Measurements from ENCODE around the gene ACSM4.

Gene ACSM4

DNA sequence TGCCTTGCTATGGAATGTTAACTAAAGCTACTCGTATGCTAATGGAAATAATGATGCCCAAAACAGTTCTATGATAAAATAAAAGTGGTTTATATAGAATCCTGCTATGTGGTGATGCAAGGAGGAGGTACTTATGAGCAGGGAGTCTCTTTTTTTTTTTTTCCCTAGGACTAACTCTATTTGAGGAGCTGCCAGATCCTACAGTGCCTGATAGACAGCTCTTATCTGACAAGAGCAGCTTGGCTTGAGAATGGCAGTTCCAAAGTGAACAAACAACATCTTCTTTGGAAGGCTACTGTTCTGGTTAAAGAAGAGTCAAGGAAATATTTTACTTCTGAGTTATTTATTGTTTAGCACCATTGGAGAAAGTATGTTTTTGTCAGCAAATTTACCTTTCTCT lies 10.2 kb upstream of the ACSM4 start:
- Histone ChIP-seq H3K36me3 (ENCODE audit: control insufficient read depth in 2 of 2, insufficient read depth in 2 of 2, low read length in 2 of 2) (no peaks in the 10 kb centered on the region), H3K4me3 (ENCODE audit: low read length in 2 of 2) (no peak overlapping the region), H3K9ac (ENCODE audit: low read length in 2 of 2) (no peak overlapping the region), H3K27me3 (ENCODE audit: control insufficient read depth in 1 of 2, insufficient read depth in 2 of 2, low read length in 2 of 2) (no peaks in the 10 kb centered on the region), H3K9me3 (ENCODE audit: control insufficient read depth in 2 of 2, low read length in 2 of 2) (no peaks in the 10 kb centered on the region), H3K4me1 (ENCODE audit: control insufficient read depth, insufficient read depth, low read length) (no peaks in the 10 kb centered on the region), H3K27ac (ENCODE audit: low read length) (no peak overlapping the region)

DNA sequence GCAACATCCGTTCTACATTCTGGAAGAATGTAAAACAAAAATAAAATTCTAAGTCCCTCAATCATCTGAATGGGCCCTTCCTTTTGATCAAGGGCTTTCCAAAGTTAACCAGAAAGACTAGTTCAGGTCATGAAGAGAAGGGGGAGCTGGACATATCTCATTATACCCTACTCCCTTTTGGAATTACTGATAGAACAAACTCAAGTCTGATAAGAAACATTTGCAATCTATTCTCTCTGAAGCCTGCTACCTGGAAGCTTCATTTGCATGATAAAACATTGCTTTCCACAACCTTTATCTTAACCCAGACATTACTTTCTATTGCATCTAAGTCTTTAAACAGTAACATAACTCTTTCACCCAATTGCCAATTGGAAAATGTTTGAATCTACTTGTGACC lies 8.3 kb upstream of the ACSM4 start:
- H3K27ac ChIP-seq (ENCODE audit: low read length): no peak overlapping the region

DNA sequence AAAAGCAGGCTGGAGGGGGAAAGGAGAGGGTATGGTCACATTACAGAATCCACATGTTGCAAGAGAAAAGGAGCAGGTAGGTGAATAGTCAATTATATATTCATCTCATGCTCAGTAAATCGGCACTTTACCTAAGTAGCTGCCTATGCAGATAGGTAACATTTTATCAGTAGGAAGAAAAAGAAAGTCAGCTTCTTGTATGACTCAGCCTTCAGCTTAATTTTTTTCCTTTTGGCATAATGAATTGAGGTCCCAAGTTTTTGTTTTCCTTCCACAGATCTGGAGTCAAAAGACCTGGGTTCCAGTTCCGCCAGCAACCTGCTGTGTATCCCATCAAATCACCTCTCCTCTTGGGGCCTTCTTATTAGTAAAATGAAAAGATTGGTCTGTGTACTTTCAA lies 6.0 kb upstream of the ACSM4 start:
- Histone ChIP-seq H3K9ac (ENCODE audit: low read length in 2 of 2) (no peak overlapping the region), H3K27ac (ENCODE audit: low read length) (no peak overlapping the region)

More for the DNA sequence above, 8.3 kb upstream of the ACSM4 start:
- H3K4me3 ChIP-seq (ENCODE audit: low read length in 2 of 2): no peak overlapping the region
- no peaks in the 10 kb centered on the region for H3K9me3 ChIP-seq (ENCODE audit: control insufficient read depth in 2 of 2, low read length in 2 of 2)
- H3K36me3 ChIP-seq (ENCODE audit: control insufficient read depth in 2 of 2, insufficient read depth in 2 of 2, low read length in 2 of 2): no peaks in the 10 kb centered on the region
- H3K9ac ChIP-seq (ENCODE audit: low read length in 2 of 2): no peak overlapping the region
- H3K27me3 ChIP-seq (ENCODE audit: control insufficient read depth in 1 of 2, insufficient read depth in 2 of 2, low read length in 2 of 2): no peaks in the 10 kb centered on the region
- H3K4me1 ChIP-seq (ENCODE audit: control insufficient read depth, insufficient read depth, low read length): no peaks in the 10 kb centered on the region

DNA sequence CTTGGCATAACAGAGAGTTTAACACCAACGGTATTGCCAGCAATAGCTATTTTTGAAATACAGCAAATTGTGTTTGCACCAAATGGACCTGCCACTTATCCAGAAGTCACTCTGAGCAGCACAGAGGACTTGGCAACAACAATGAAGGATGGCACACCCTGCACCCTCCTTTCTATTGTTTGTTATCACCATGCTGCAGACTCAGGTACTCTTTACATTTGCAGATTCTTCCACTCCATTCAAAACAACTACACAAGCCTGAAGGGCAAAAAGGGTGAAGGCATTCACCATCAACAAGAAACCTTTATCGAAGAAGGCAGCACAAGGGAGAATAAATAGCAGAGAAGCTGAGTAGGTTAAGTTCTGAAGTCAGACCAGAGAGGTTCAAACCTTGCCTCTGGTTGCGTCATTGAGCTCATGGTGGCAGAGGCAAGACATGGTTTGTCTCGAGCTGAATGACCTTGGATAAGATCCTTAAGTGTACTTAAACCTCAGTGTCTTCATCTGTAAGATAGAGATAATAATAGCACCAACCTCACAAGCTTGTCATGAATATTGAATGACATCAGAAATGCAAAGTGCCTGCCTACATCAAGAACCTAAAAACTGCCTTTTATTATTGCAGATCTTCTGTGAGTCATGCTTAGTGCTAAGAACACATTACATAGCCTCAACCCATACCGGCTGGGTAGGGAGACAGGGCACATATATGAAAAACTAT lies 1.4 kb upstream of the ACSM4 start:
- Histone ChIP-seq H3K27ac (ENCODE audit: low read length) (no peak overlapping the region), H3K9ac (ENCODE audit: low read length in 2 of 2) (no peak overlapping the region), H3K9me3 (ENCODE audit: control insufficient read depth in 2 of 2, low read length in 2 of 2) (peaks cover 0 to 3% of the 10 kb centered on the region in 2 donors), H3K4me1 (ENCODE audit: control insufficient read depth, insufficient read depth, low read length) (no peaks in the 10 kb centered on the region), H3K36me3 (ENCODE audit: control insufficient read depth in 2 of 2, insufficient read depth in 2 of 2, low read length in 2 of 2) (no peaks in the 10 kb centered on the region), H3K4me3 (ENCODE audit: low read length in 2 of 2) (no peak overlapping the region), H3K27me3 (ENCODE audit: control insufficient read depth in 1 of 2, insufficient read depth in 2 of 2, low read length in 2 of 2) (no peaks in the 10 kb centered on the region)

More for the DNA sequence above, 6.0 kb upstream of the ACSM4 start:
- no peaks in the 10 kb centered on the region for H3K4me1 ChIP-seq (ENCODE audit: control insufficient read depth, insufficient read depth, low read length)
- no peaks in the 10 kb centered on the region for H3K36me3 ChIP-seq (ENCODE audit: control insufficient read depth in 2 of 2, insufficient read depth in 2 of 2, low read length in 2 of 2)
- no peak overlapping the region for H3K4me3 ChIP-seq (ENCODE audit: low read length in 2 of 2)
- no peaks in the 10 kb centered on the region for H3K27me3 ChIP-seq (ENCODE audit: control insufficient read depth in 1 of 2, insufficient read depth in 2 of 2, low read length in 2 of 2)
- peaks cover 0 to 3% of the 10 kb centered on the region in 2 donors for H3K9me3 ChIP-seq (ENCODE audit: control insufficient read depth in 2 of 2, low read length in 2 of 2)

DNA sequence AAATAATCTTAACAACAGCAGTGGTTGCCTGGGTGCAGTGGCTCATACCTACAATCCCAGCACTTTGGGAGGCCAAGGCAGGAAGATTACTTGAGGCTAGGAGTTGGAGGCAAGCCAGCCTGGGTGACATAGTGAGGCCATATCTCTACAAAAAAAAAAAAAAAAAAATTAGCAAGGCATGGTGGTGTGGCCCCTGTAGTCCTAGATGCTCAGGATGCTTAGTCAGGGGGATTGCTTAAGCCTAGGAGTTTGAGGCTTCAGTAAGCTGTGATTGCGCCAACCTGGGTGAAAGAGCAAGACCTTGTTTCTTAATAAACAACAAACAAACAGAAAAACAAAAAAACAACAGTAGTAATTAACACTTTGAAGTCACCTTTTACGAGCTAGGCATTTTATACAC lies 642 bp upstream of the ACSM4 start:
- no peaks in the 10 kb centered on the region for H3K4me1 ChIP-seq (ENCODE audit: control insufficient read depth, insufficient read depth, low read length)
- H3K27me3 ChIP-seq (ENCODE audit: control insufficient read depth in 1 of 2, insufficient read depth in 2 of 2, low read length in 2 of 2): no peaks in the 10 kb centered on the region
- H3K9me3 ChIP-seq (ENCODE audit: control insufficient read depth in 2 of 2, low read length in 2 of 2): peaks cover 0 to 3% of the 10 kb centered on the region in 2 donors
- H3K27ac ChIP-seq (ENCODE audit: low read length): no peak overlapping the region
- H3K36me3 ChIP-seq (ENCODE audit: control insufficient read depth in 2 of 2, insufficient read depth in 2 of 2, low read length in 2 of 2): no peaks in the 10 kb centered on the region
- no peak overlapping the region for H3K9ac ChIP-seq (ENCODE audit: low read length in 2 of 2)
- no peak overlapping the region for H3K4me3 ChIP-seq (ENCODE audit: low read length in 2 of 2)

DNA sequence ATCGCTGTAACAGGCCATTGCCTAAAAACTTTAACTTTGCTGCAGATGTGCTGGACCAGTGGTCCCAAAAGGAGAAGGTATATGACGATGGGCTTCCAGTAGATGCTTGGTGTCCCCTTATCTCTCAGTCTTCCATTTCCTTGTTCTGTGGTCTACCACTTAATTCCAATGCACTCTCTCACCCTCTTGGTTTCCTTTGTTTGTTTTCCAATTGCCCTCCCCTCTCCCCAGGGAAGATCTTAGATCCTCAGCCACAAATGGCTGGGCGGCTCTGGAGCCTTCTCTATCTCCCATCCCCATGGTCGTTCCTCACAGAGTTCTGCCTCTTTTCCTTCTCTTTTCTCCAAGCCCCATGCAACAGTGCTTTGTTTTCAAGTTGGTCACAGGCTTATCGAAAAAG lies 584 bp downstream of the ACSM4 start:
- Histone ChIP-seq H3K27me3 (ENCODE audit: control insufficient read depth in 1 of 2, insufficient read depth in 2 of 2, low read length in 2 of 2) (no peaks in the 10 kb centered on the region), H3K9me3 (ENCODE audit: control insufficient read depth in 2 of 2, low read length in 2 of 2) (peaks cover 0 to 3% of the 10 kb centered on the region in 2 donors), H3K27ac (ENCODE audit: low read length) (no peak overlapping the region), H3K4me3 (ENCODE audit: low read length in 2 of 2) (no peak overlapping the region), H3K9ac (ENCODE audit: low read length in 2 of 2) (no peak overlapping the region), H3K4me1 (ENCODE audit: control insufficient read depth, insufficient read depth, low read length) (no peaks in the 10 kb centered on the region), H3K36me3 (ENCODE audit: control insufficient read depth in 2 of 2, insufficient read depth in 2 of 2, low read length in 2 of 2) (no peaks in the 10 kb centered on the region)

DNA sequence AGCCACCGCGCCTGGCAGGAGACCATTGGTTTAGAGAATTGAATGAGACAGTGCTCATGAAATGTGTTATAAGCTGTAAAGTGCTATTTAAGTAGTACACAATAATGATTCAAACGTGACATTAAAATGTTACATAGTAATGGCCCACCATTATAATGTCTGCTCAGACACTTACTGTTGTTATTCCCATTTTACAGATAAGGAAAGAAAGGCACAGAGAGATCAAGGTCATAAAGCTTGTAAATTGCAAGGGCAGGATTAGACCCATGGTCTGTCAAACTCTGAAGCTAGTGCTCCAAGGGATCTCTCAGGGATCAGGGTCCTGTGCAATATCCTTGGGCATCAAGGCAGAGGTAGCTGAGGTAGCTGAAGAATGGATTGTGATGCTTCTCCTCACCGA lies 6.2 kb downstream of the ACSM4 start:
- Histone ChIP-seq H3K4me1 (ENCODE audit: control insufficient read depth, insufficient read depth, low read length) (no peaks in the 10 kb centered on the region), H3K9ac (ENCODE audit: low read length in 2 of 2) (no peak overlapping the region), H3K36me3 (ENCODE audit: control insufficient read depth in 2 of 2, insufficient read depth in 2 of 2, low read length in 2 of 2) (no peaks in the 10 kb centered on the region), H3K27me3 (ENCODE audit: control insufficient read depth in 1 of 2, insufficient read depth in 2 of 2, low read length in 2 of 2) (no peaks in the 10 kb centered on the region), H3K27ac (ENCODE audit: low read length) (no peak overlapping the region), H3K4me3 (ENCODE audit: low read length in 2 of 2) (no peak overlapping the region), H3K9me3 (ENCODE audit: control insufficient read depth in 2 of 2, low read length in 2 of 2) (peaks cover 0 to 3% of the 10 kb centered on the region in 2 donors)

DNA sequence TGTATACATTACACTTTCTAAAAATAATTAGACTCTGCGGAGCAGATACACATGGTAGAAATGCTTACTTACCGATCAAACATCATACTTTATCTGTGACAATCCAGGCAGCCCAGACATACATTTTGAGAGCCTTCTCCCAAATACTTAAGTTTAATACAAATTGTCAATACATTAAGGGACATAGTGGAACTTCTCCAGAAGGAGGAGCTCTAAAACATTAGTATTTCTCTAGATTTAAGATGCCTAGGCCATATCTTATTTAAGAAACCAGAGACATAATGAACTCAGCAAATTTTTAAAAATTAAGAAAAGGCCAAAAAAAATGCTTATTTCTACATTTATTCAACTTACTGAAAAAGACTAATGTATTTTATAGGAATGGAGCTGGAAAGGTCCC lies 16.1 kb downstream of the ACSM4 start:
- H3K9me3 ChIP-seq (ENCODE audit: control insufficient read depth in 2 of 2, low read length in 2 of 2): no peaks in the 10 kb centered on the region
- H3K36me3 ChIP-seq (ENCODE audit: control insufficient read depth in 2 of 2, insufficient read depth in 2 of 2, low read length in 2 of 2): no peaks in the 10 kb centered on the region
- H3K27me3 ChIP-seq (ENCODE audit: control insufficient read depth in 1 of 2, insufficient read depth in 2 of 2, low read length in 2 of 2): no peaks in the 10 kb centered on the region
- no peak overlapping the region for H3K9ac ChIP-seq (ENCODE audit: low read length in 2 of 2)
- H3K27ac ChIP-seq (ENCODE audit: low read length): no peak overlapping the region
- no peak overlapping the region for H3K4me3 ChIP-seq (ENCODE audit: low read length in 2 of 2)
- no peaks in the 10 kb centered on the region for H3K4me1 ChIP-seq (ENCODE audit: control insufficient read depth, insufficient read depth, low read length)

DNA sequence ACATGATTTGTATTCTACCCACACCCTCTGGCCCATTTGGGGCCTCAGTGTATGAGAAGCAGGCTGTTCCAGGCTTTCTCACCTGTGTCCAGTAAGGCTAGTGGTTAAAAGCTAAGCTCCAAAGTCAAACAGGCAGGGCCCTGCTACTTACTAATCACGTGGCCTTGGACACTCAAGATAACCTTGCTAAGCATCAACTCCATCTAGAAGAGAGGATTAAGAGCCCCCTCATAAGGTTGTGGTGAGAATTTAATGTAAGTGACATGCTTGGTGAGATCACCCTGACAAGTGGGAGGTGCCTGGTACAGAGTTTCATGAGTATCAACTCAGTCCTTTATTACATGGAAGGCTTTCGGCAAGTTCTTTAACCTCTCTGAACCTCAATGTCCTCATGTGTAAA lies 17.8 kb downstream of the ACSM4 start:
- Histone ChIP-seq H3K36me3 (ENCODE audit: control insufficient read depth in 2 of 2, insufficient read depth in 2 of 2, low read length in 2 of 2) (no peaks in the 10 kb centered on the region), H3K4me3 (ENCODE audit: low read length in 2 of 2) (no peak overlapping the region), H3K9me3 (ENCODE audit: control insufficient read depth in 2 of 2, low read length in 2 of 2) (no peaks in the 10 kb centered on the region), H3K4me1 (ENCODE audit: control insufficient read depth, insufficient read depth, low read length) (no peaks in the 10 kb centered on the region), H3K9ac (ENCODE audit: low read length in 2 of 2) (no peak overlapping the region), H3K27me3 (ENCODE audit: control insufficient read depth in 1 of 2, insufficient read depth in 2 of 2, low read length in 2 of 2) (no peaks in the 10 kb centered on the region), H3K27ac (ENCODE audit: low read length) (no peak overlapping the region)

DNA sequence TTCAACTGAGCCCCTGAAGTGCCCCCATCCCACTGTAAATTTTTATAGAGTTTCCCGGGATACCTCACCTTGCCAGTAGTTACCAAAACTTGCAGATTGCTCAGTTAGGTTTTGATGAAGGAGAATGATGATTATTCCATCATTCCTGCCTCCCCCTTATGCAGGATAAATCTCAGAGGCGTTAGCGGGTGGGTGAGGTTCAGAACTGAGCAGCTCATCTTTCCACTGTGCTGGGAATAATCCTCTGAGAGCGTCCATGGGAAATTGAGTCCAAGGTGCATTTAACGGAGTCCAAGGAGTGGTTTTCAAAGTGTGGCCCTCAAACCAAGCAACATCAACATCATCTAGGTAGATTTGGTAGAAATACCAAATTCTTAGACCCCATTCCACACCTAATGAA lies 18.7 kb downstream of the ACSM4 start:
- Histone ChIP-seq H3K4me1 (ENCODE audit: control insufficient read depth, insufficient read depth, low read length) (no peaks in the 10 kb centered on the region), H3K27ac (ENCODE audit: low read length) (no peak overlapping the region), H3K27me3 (ENCODE audit: control insufficient read depth in 1 of 2, insufficient read depth in 2 of 2, low read length in 2 of 2) (no peaks in the 10 kb centered on the region), H3K4me3 (ENCODE audit: low read length in 2 of 2) (no peak overlapping the region), H3K36me3 (ENCODE audit: control insufficient read depth in 2 of 2, insufficient read depth in 2 of 2, low read length in 2 of 2) (no peaks in the 10 kb centered on the region), H3K9me3 (ENCODE audit: control insufficient read depth in 2 of 2, low read length in 2 of 2) (no peaks in the 10 kb centered on the region), H3K9ac (ENCODE audit: low read length in 2 of 2) (no peak overlapping the region)

DNA sequence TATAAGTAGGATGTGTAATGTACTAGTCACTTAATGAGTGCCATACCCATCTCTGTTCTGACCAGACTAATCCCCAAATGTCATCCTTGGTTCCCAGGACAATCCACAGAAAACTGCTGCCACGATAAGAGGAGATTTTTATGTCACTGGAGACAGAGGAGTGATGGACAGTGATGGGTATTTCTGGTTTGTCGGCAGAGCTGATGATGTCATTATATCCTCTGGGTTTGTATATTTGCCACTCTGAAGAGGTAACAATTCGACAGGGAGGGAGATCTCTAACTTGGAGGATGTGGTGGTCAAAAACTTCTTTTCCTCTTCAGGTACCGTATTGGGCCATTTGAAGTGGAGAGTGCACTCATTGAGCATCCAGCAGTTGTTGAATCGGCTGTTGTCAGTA lies 20.3 kb downstream of the ACSM4 start:
- Histone ChIP-seq H3K4me3 (ENCODE audit: low read length in 2 of 2) (no peak overlapping the region), H3K27ac (ENCODE audit: low read length) (no peak overlapping the region), H3K9me3 (ENCODE audit: control insufficient read depth in 2 of 2, low read length in 2 of 2) (no peaks in the 10 kb centered on the region), H3K27me3 (ENCODE audit: control insufficient read depth in 1 of 2, insufficient read depth in 2 of 2, low read length in 2 of 2) (no peaks in the 10 kb centered on the region), H3K4me1 (ENCODE audit: control insufficient read depth, insufficient read depth, low read length) (no peaks in the 10 kb centered on the region), H3K9ac (ENCODE audit: low read length in 2 of 2) (no peak overlapping the region), H3K36me3 (ENCODE audit: control insufficient read depth in 2 of 2, insufficient read depth in 2 of 2, low read length in 2 of 2) (no peaks in the 10 kb centered on the region)
